IPS DF 6.9 (cell line): ENCODE results near the gene ZNF652.

ENCODE experiments used
- DNase-seq: peaks from one replicate; pipeline ENCODE4 v3.0.0-alpha.2; 2013; ENCODE audit warnings: low read depth, low spot score
- H3K27ac ChIP-seq: one replicate; pipeline ENCODE4 v1.5.1; 2013; ENCODE audit warnings: low read length, control low read depth
- H3K27me3 ChIP-seq: 2 replicates; pipeline ENCODE4 v1.6.1; 2013; ENCODE audit warnings: mild to moderate bottlenecking, low read length; ENCODE audit not compliant: control insufficient read depth, insufficient read depth
- H3K36me3 ChIP-seq: 2 replicates; pipeline ENCODE4 v1.6.1; 2013; ENCODE audit warnings: low read length; ENCODE audit not compliant: control insufficient read depth, insufficient read depth
- H3K4me1 ChIP-seq: 2 replicates; pipeline ENCODE4 v1.6.1; 2013; ENCODE audit warnings: low read length; ENCODE audit not compliant: control insufficient read depth, insufficient read depth
- H3K4me3 ChIP-seq: 2 replicates; pipeline ENCODE4 v1.5.1; 2013; ENCODE audit warnings: mild to moderate bottlenecking, low read length
- H3K9me3 ChIP-seq: 2 replicates; pipeline ENCODE4 v1.6.1; 2013; ENCODE audit warnings: low read length, inconsistent platforms; ENCODE audit not compliant: control insufficient read depth, insufficient read depth
- WGBS: extraction: QIAGEN DNeasy Blood & Tissue Kit; methylation state at CpG from one replicate; pipeline ENCODE4 v1.1.7; 2013; ENCODE audit warnings: mixed read lengths, missing lambda C conversion rate; ENCODE audit not compliant: insufficient read length, insufficient coverage; 5-methylcytosine and 5-hydroxymethylcytosine counted together

Gene ZNF652

GRCh38 chr17:49249292-49249794 lies 112.7 kb downstream of the ZNF652 start:
- DNase-seq, result no peak
- no peaks in the 10 kb centered on the region for H3K9me3 ChIP-seq
- WGBS, result no CpG with 5 or more reads among the region's 10 CpGs
- H3K36me3 ChIP-seq, result no peaks in the 10 kb centered on the region
- no peak overlapping the region for H3K4me3 ChIP-seq
- H3K27ac ChIP-seq, result no peak overlapping the region
- H3K4me1 ChIP-seq, result no peaks in the 10 kb centered on the region; the same call in 1 of the 2 replicates
- H3K27me3 ChIP-seq, result no peaks in the 10 kb centered on the region

GRCh38 chr17:49247944-49248343 lies 114.1 kb downstream of the ZNF652 start:
- WGBS, result no CpG with 5 or more reads among the region's 7 CpGs
- no peaks in the 10 kb centered on the region for H3K36me3 ChIP-seq
- no peak overlapping the region for H3K27ac ChIP-seq
- DNase-seq, result no peak
- H3K4me3 ChIP-seq, result no peak overlapping the region
- no peaks in the 10 kb centered on the region for H3K27me3 ChIP-seq
- no peaks in the 10 kb centered on the region; the same call in 1 of the 2 replicates for H3K4me1 ChIP-seq
- no peaks in the 10 kb centered on the region for H3K9me3 ChIP-seq

GRCh38 chr17:49244839-49245238 lies 117.2 kb downstream of the ZNF652 start:
- H3K36me3 ChIP-seq, result no peaks in the 10 kb centered on the region
- WGBS, result no CpG with 5 or more reads among the region's 4 CpGs
- no peak overlapping the region for H3K4me3 ChIP-seq
- H3K4me1 ChIP-seq, result no peaks in the 10 kb centered on the region; the same call in 1 of the 2 replicates
- no peak for DNase-seq
- H3K27ac ChIP-seq, result no peak overlapping the region
- H3K27me3 ChIP-seq, result no peaks in the 10 kb centered on the region
- H3K9me3 ChIP-seq, result no peaks in the 10 kb centered on the region
